ENCODE measurements around the gene MMP15.
A peak's percentile ranks its signal among the peaks of the same experiment; 100 is the strongest.

Gene MMP15

DNA sequence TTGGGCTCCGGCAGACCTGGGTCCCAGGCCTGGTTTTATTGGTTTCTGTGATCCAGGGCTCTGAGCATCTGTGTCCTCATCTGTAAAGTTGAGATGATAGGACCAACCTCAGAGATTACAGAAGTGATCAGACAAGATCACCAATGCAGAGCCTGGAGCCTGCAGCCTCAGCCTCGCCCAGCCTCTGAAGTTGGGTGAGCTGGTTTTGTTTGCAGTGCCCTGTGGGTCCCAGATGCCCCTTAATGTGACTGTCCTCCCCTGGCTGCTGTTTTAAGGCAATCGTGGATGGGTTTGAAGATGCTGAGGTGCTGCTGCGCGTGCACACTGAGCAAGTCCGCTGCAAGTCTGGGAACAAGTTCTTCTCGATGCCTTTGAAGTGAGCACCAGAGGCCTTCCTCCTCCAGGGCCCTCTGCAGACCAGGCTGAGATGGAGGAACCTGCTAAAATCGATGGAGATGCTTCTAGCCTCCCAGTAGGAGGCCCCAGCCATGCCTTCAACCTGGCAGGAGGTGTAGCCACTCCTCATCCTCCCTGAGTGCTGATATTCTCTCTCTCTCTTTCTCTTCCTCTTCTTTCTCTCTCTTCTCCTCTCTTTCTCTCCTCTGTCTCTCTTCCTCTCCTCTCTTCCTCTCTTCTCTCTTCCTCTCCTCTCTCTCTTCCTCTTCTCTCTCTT lies 5.6 kb upstream of the MMP15 start:
- DNase-seq (ENCODE audit: low spot score), result no peak

DNA sequence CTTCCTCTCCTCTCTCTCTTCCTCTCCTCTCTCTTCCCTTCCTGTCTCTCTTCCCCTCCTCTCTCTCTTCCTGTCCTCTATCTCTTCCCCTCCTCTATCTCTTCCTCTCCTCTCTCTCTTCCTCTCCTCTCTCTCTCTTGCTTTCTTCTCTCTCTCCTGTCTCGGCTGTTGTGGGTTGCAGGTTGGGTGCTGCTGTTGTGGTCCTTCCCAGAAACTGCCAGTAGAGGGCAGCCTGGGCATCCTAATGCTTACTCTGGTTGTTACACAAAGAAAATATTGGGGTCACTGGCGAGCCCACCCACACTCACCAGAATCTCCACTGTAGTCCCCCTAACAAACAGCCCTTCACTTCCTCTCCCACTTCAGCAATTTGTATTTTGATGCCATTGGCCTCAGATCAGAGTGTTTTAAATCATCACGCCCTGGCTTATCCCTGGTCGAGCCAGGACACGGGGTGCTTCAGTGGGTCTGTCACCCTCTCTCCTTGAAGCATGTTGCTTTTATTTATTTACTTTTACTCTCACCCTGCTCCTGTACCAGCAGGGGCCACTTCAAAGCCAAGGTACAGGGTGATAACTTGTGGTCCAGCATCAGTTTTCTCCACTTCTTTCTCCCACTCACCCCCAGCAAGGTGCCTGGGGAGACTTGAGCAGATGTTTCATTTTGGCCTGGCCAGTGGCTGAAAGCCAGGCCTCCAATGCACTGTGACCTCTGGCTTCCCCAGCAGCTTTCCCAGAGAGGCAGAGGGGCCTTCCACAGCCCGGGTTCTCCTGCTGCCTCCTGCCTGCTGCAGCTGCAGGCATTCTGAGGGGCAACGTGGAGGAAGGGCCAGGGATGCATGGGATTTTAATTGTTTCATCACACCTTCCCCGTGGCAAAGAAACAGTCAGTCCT lies 4.7 kb upstream of the MMP15 start:
- DNase-seq (ENCODE audit: low spot score), result peak; percentile 56

DNA sequence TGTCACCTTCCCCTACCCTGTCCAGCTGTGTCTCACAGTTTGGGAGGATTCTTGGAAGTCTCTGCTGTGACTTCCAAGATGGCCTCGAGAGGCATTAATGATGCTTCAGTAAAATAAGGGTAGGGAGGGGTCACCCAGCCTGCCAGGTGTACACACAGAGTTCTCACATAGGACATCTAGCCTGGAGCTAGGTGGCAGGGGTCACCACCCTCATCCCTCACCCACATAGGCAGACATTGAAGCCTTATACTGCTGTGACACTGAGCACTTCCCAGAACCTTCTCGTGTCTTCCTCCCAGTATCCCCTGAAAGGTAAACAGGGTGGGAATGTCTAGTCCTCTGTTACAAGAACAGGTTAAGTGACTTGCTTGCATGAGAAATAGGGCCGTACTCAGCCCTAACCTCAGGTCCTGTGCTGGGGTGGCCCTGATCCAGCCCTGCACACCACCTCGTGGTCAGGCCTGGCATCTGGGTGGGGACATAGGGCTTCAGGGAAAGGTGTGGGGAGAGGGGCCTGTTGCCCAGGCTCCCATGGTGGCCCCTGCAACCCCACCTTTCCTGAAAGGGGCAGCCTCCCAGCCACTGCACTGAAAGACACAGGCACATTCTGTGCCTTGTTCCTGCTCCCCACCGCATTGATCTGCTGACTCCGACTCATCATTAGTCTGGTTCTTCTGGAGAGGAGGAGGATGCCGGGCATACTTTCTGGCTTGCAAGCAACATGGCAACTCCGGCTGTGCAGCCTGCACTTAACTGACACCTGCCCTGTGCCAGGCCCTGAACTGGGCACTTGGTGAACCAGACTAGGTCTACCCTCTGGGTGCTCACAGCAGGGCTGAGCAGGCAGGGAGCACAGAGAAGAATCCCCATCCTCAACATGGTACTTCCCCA lies 3.6 kb upstream of the MMP15 start:
- peak; percentile 56 for DNase-seq (ENCODE audit: low spot score)

DNA sequence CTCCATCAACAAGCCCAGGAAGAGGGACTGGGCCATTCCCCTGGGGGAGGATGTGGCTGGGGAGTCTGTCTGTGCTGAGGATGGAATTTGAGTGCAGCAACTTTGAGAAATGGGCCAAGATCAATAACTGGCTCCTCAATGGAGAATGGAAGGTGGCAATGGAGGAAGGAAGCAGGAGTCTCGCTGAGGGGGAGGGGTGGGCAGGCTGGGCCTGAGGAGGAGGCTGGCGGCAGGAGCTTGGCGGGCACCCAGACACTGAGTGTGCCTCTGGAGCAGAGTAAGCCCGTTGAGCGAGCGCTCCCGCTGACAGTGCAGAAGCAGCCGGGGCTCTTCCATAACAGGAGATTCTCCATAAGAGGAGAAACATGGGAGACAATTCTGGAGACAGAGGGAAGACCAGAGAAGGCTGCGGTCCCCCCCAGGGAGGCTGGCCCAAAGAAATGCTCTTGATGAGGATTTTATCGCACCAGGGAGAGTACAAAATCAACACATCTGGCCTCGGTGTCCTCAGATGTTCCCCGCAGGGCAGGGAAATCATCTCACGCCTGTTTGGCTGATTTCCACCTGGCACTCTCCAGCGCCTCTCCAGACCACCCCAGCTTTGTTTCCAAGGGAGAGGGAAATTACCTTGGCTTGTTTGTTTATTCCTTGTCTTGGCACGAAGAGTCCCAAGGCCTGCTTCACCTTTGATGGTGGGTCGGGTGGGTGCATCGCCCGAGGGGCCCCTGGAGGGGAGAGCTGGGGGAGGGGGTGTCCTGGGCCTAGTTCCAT lies 2.8 kb upstream of the MMP15 start:
- DNase-seq (ENCODE audit: low spot score), result peak; percentile 67

DNA sequence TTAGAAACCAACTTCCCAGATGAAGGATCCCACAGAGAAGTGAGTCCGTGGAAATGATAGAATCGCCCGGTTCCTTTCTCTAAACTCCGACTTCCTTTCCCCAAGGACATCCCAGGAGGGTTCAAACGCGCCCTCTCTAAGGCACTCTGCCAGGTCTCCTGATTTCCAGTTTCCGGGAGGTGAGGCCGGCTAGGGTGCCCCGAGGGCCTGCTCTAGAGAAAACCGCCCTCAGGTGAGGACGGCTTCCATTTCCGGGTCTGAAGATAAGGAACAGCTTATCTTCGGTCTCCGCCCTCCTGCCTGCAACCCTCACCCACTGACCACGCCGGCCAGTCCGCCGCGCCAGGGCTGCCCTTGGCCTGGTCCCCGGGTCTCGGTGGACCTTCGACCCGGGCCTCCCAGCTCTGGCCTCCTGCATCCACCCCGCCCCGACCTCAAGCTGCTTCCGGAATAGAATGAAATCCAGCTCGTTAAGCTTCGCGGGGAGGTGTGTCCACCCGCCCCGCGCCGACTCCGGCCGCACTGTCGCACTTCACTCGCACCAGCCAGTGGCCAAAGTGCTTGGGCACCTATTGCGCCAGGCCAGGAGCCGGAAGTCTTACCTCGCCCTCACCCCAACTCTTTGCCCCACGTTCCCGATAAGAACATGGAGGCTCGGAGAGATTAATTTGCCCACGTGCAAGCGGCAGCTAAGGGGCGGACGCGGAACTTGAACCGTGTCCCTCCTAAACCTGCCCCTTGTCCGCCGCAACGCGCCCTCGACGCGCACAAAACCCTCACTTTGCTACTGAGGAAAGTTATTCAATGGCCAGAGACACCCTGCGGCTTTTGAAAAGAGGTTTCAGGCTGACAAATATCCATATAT lies 836 bp upstream of the MMP15 start:
- DNase-seq (ENCODE audit: low spot score), result no peak

DNA sequence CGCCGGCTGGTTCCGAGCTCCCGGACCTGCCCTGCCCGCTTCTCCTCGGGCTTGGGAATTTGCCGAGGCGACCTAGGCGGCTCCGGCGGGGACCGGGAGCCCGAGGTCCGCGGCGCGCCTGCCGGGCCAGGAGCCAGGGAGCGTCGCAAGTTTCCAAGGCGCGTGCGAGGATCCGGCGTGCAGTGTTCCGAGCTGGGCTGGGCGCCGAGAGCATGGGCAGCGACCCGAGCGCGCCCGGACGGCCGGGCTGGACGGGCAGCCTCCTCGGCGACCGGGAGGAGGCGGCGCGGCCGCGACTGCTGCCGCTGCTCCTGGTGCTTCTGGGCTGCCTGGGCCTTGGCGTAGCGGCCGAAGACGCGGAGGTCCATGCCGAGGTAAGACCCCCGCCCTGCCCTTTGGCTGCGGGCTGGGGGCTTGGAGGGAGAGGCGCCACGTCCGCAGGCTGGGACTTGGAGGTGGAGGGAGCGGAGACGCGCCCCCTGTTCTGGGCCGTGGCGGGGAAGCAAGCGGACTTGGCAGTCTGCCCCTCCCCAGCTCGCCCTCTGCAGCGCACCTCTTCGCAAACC lies 668 bp downstream of the MMP15 start:
- DNase-seq (ENCODE audit: low spot score), result peak; percentile 67

DNA sequence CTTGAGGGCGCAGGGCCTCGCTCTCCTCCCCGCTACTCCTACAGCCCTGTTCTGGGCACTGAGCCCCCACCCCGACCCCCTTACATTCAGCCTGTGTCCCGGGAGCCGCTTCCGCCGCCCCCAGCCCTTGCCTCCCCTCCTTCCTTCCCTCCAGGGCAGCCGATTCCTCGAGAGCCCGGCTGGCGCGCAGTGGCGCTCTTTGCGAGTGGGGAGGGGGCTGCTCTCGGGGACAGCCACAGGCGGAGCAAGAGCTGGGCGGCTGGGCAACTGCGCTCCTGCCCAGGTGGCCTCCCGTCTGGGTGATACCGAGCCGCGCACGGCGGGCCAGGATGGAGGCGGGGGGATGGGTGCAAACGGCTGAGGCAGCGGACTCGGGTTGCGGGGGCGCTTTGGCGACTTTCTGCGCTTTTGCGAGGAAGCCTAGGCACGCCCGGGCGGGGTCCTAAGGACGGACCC lies 1.2 kb downstream of the MMP15 start:
- no peak for DNase-seq (ENCODE audit: low spot score)

DNA sequence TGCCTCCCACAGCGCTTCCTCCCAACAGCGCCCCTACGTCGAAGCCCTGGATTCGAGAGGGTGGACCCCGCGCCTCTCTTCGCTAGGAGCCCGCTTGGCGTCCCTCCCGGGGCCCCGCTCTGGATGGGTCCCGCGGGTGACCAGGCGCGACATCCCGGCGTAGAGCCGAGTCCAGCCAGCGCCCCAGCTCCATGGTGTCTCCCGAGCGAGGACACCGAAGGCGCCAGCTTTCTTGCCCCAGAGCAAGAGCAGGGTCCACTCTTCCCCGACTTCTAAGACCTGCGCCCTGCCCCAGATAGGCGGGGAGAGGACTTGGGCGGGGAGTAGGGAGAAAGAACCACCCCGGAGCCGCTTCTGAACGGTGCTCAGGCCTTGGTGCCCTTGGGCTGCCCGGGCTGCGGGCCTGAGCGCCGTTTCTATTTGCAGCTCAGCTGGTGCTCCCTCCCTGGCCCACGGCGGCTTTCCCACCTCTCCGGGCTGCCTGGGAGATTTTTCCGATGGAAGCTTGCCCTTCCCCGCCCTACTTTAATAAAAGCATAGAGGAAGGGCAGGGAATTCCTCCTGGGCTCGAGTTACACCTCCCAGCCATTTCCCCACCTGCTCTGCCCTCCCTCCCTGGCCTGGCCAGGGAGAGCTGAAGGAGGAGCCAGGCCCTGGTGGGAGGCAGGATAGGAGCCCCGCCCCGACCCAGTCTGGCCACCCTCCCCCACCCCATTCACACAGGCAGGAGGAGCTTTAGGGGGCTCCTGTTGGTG lies 1.8 kb downstream of the MMP15 start:
- no peak for DNase-seq (ENCODE audit: low spot score)

DNA sequence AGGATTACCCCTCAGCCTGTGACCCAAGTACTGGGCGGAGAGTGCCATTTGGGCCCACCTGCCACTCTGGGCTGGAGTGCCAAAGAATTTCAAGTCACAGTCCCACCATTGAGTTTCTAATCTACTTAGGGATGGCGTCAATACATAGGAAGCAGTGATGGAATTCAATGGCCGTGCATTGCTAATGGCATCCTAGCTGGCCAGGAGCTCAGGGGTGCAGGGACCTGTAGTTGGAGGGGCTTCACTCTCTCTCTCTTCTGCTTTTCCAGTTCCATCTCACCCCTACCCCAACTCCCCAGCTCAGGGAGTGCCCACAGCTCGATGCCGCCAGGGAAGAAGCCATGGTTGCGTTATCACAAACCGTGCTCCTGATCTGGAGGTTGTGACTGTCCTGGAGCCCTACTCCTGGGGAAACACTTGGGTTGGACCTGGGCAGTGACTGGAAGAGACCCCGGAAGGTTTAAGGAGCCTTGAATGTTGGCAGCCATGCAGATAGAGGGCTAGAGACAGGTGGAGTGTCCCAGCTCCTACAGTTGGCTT lies 2.4 kb downstream of the MMP15 start:
- DNase-seq (ENCODE audit: low spot score), result no peak

DNA sequence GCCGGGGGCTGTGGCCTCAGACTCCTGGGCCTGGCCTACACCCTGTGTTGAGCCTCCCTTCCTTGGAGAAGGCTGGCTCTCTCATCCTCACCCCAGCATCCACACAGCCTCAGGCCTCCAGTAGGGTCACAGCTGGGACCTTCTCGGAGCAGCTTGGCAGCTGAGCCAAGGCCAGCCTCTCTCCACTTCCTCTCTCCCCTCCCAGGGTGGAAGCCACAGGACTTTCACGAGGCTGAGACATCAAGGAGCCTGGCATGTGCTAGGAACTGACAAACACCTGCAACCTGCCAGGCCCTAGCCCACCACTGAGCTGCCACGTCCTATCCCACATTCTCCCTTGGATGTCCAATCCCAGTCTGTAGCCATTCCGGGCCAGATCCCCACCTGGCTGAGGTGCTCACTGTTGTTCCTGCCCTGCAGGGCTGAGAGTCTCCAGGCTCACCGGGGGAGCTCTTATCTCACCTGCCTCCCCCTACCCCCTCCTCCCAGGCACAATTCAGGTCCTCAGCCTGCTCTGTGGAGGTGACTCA lies 3.1 kb downstream of the MMP15 start:
- DNase-seq (ENCODE audit: low spot score), result no peak

DNA sequence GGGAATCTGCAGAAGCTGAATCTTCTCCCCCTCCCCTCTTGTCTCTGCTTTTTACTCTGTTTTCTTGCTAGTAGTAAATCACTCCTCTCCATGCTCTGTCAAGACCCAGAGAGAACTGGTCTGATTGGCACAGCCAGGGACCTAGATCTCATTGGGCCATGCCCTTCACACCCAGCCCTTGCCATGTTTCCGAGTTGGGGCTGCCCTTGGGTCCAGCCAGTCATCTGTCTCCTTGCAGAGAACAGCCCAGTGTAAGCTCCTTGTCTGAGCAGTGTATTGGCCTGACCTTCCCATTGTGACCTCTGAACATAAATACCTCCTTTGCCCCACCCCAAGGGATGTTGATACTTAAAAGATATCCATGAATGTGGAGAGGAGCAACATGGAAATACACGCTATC lies 3.9 kb downstream of the MMP15 start:
- no peak for DNase-seq (ENCODE audit: low spot score)

DNA sequence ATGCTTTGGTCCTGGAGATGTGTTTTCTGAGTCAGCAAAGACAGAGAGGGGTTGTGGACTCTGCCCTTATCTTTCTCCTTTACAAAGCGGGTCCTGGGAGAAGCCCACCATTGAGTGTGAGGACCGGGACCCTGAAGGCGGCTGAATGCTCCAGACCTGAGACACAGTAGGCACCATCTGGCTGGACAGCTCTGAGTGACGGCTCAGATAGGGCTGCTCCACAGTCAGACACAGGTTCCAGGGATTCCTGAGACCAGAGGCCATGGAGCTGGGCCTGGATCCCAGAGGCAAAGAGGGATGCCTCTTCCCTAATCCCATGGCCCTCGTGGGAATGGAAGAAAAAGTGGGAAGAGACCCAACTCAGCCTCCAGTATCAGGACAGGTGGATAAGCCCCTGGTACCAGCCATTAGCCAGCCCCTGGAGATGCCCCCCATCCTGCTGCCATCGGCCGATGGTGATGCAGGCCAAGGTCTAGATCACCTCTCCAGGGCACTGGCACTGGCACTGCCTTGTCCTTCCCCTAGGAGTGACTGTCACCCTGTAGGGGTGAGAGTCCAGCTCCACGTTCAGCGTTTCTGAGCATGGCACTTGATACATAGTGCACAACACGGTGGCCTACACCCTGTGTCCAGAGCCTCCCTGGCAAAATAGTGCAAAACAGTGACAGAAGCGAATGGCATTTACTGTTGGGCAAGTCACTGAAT lies 4.7 kb downstream of the MMP15 start:
- no peak for DNase-seq (ENCODE audit: low spot score)

DNA sequence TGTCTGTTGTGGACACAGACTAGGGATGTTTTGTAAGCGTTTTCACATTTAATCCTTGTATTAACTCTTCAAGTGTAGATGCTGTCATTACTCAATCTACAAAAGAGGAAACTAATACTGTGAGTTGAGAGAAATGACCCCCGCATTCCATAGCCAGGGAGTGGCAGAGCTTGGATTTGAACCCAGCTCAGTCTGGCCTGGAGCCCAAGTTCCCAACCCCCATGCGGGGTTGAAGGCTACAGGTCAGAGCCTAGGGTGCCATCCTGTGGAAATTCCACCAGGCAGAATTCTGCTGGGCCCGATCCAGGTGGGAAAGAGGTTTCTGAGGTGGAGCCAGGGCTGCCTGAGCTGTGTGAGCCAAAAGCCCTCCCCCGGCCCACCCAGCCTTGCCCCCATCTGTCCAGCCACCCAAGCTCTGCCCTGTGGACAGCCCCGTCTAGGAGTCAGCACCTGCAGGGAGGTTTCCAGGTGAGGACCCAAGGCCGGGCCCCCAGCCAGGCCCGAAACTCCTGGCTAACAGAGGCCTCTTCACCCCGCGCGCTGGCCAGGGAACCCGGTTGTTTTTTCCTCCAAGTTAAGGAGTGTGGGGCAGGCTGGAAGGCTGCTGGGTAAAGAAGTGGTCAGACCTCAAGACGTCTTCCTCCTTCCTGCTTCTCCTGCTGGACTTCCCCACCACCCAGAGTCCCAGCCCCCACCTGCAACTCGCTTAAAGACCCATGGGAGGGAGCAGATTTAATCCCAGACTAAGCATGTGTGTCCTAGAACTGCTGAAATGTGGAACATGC lies 5.7 kb downstream of the MMP15 start:
- no peak for DNase-seq (ENCODE audit: low spot score)

DNA sequence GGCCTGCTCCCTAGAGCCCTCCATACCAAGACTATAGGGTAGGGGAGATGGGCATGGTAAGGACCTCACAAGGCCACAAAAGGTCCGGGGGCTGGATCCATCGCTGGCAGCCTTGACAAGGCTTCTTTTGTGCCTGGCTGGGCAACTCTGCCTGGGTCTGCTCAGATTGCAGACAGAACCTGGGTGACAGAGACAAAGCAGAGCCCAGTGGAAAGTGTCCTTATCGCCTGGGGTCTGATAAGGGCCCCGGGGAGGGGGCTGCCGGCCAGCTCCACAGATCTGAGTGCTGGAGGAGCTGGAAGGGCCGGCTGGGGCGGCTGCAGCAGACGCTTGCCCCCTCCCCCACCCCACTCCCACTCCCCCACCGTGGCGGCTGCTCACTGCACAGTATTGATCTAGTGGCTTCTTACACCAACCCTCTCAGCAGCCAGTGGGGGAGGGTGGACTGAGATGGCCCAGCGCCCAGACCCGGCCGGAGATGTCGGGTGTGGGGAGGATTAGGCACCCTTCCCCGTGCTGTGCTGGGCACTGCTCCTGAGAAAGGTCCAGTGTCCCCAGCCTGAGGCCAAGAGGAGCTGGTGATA lies 7.2 kb downstream of the MMP15 start:
- DNase-seq (ENCODE audit: low spot score), result no peak

DNA sequence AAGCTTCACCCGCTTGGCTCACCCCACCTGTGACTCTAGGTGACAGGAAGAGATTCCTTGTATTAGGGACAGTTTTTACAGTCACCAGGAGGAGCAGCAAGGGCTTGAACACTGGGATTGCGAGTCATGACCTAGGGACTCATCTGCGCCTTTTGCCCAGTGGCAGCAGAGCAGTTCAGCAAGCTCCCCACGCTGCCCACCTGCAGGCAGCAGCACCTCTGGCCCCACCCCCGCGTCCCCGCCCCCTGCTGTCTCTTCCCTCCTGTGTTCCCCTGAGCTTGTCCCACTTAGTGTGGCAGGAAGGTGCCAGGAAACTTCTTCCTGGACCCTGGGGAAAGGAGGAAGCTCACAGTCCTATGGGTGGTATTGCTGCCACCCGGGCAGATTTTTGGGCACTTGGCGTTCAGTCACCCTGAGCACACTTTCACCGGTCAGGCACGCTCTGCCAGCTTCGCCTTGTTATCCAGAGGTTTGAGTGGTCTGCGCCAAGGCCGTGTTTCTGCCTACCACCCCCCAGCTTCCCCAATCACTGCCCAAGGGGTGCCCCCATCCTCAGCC lies 8.7 kb downstream of the MMP15 start:
- no peak for DNase-seq (ENCODE audit: low spot score)

DNA sequence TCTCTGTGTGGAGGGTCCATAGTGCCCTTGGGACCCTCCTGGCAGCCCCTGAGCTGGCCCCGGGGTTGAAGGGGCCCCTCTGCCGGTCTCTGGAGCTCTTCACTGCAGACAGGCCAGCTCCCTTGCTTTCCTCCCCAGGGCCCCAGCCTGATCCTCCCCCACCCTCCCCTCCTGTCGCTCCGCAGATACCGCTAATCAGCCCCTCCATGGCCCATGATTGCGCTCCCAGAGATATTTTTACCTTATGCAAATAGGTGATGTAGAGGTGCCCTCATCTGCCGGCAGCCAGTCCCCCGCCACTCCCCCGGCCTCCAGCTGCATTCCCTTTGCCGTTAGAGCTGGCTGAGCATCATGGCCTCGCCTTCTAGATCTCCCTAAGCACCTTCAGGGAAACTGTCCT lies 9.2 kb downstream of the MMP15 start:
- no peak for DNase-seq (ENCODE audit: low spot score)

All from hepatic stellate cell (primary cell).